NCI-H526 (cell line): Measurements from ENCODE around the gene HK3.

Experiments
- DNase-seq, 2 experiments: peaks; one replicate each; lab custom pipeline; 2025; lab: John Stamatoyannopoulos, UW

HK3 gene

GRCh38 chr5:176902911-176903664, 3.9 kb upstream of the HK3 start:
- no peak for DNase-seq

- no peak for DNase-seq
Measured at GRCh38 chr5:176902102-176902814, 3.1 kb upstream of the HK3 start.

- no peak for DNase-seq
Measured at GRCh38 chr5:176901260-176902101, 2.3 kb upstream of the HK3 start.

- DNase-seq = no peak
Measured at GRCh38 chr5:176900780-176901204, 1.6 kb upstream of the HK3 start.

GRCh38 chr5:176899946-176900779, 1.0 kb upstream of the HK3 start:
- no peak for DNase-seq

GRCh38 chr5:176897263-176897662, 1.9 kb downstream of the HK3 start:
- DNase-seq = no peak

- no peak for DNase-seq
Measured at GRCh38 chr5:176895831-176896230, 3.3 kb downstream of the HK3 start.

- DNase-seq = no peak
Measured at GRCh38 chr5:176894298-176894697, 4.8 kb downstream of the HK3 start.

GRCh38 chr5:176892663-176893062, 6.5 kb downstream of the HK3 start:
- DNase-seq = no peak

GRCh38 chr5:176891331-176891958, 7.7 kb downstream of the HK3 start:
- no peak for DNase-seq

- DNase-seq = no peak
Measured at GRCh38 chr5:176890455-176891330, 8.5 kb downstream of the HK3 start.

GRCh38 chr5:176889321-176890280, 9.5 kb downstream of the HK3 start:
- no peak for DNase-seq

- DNase-seq = no peak
Measured at GRCh38 chr5:176888865-176889165, 10.3 kb downstream of the HK3 start.

GRCh38 chr5:176888016-176888864, 10.9 kb downstream of the HK3 start:
- DNase-seq = no peak

- DNase-seq = no peak
Measured at GRCh38 chr5:176887252-176887849, 11.8 kb downstream of the HK3 start.

GRCh38 chr5:176886336-176887251, 12.6 kb downstream of the HK3 start:
- DNase-seq = no peak

- DNase-seq = no peak
Measured at GRCh38 chr5:176884571-176884890, 14.6 kb downstream of the HK3 start.
